HG02943 (cell line): ENCODE results near the gene CDK19.

Experiments
- ATAC-seq: cut with Tn5 transposase; IDR thresholded peaks from one replicate; pipeline ENCODE4 v1.9.1; 2021; ENCODE audit warnings: mild to moderate bottlenecking, low read depth, moderate library complexity; ENCODE audit not compliant: unreplicated experiment

CDK19 gene

DNA sequence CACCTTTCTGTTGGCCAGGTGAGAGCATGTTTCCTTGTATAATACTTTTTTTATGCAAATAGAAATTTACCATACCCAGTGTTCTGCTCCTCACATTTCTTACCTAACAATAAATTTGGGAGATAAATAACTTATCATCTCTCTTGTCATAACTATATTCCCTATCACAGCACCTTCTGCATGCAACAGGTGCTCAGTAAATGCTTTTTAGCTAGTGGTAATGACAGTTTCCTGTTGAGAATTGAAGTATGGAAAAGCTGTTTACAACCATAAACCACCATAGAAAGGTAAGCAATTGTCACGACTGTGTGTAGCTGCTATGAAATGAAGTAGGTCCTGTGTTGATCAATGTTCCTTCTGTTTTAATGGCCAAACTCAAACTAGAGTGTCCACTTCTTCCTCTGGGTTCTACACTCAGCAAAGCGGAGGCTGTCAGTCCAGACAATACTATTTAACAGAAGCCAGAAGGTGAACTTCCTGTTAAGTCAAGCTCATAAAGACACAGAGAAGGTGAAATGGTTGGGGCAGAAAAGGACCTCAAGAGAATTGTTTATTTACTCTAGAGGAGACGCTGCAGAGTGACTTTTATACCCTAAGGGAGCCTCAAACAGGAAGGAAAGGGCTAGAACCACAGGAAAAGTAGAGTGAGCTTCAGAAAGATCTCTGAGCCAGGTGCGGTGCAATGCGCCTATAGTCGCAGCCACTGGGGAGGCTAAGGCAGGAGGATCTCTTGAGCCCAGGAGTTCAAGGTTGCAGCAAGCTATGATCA lies 254.8 kb downstream of the CDK19 start:
- no peak for ATAC-seq
